Endodermal cell (in vitro differentiated cells): ENCODE data around the gene TMEM123. TPM values are rescaled to one million over a fixed set of nuclear protein-coding genes. Genes with fewer than 3 reads are reported as not detected.

Source experiments
- DNase-seq: peaks from one replicate; pipeline ENCODE4 v3.0.0-alpha.2; 2017
- H3K27ac ChIP-seq: 2 replicates; pipeline ENCODE4 v1.5.1; 2013; ENCODE audit warnings: mild to moderate bottlenecking, low read depth, low read length, moderate library complexity
- H3K27me3 ChIP-seq: 2 replicates; pipeline ENCODE4 v1.6.1; 2013; ENCODE audit warnings: mild to moderate bottlenecking, low read length, moderate library complexity; ENCODE audit not compliant: insufficient read depth, control insufficient read depth, poor library complexity, severe bottlenecking
- H3K36me3 ChIP-seq: 2 replicates; pipeline ENCODE4 v1.7.0; 2013; ENCODE audit warnings: mild to moderate bottlenecking, low read length, moderate library complexity; ENCODE audit not compliant: control insufficient read depth, insufficient read depth
- H3K4me1 ChIP-seq: one replicate; pipeline ENCODE4 v1.7.0; 2013; ENCODE audit warnings: low read length; ENCODE audit not compliant: control insufficient read depth, insufficient read depth
- H3K4me3 ChIP-seq: 2 replicates; pipeline ENCODE4 v1.5.1; 2013; ENCODE audit warnings: mild to moderate bottlenecking, low read length, moderate library complexity
- H3K9ac ChIP-seq: 2 replicates; pipeline ENCODE4 v1.6.1; 2013; ENCODE audit warnings: mild to moderate bottlenecking, low read length, moderate library complexity; ENCODE audit not compliant: poor library complexity, severe bottlenecking; ENCODE audit errors: extremely low read depth
- H3K9me3 ChIP-seq: 2 replicates; pipeline ENCODE4 v1.6.1; 2013; ENCODE audit warnings: mild to moderate bottlenecking, low read length, moderate library complexity; ENCODE audit not compliant: control insufficient read depth
- H3K27ac Mint-ChIP-seq: 2 replicates; pipeline ENCODE4 v1.8.0; 2020; ENCODE audit warnings: mixed read lengths
- H3K27me3 Mint-ChIP-seq: 2 replicates; pipeline ENCODE4 v1.8.0; 2021; ENCODE audit warnings: mild to moderate bottlenecking, mixed read lengths; ENCODE audit not compliant: insufficient read depth
- H3K36me3 Mint-ChIP-seq: 2 replicates; pipeline ENCODE4 v1.8.0; 2020; ENCODE audit warnings: low read depth, mixed read lengths
- H3K4me1 Mint-ChIP-seq: 2 replicates; pipeline ENCODE4 v1.8.0; 2020; ENCODE audit warnings: mixed read lengths
- H3K4me3 Mint-ChIP-seq: 2 replicates; pipeline ENCODE4 v1.8.0; 2020; ENCODE audit warnings: mild to moderate bottlenecking, moderate library complexity, mixed read lengths
- H3K9me3 Mint-ChIP-seq: 2 replicates; pipeline ENCODE4 v1.8.0; 2020; ENCODE audit warnings: mild to moderate bottlenecking, mixed read lengths
- CTCF ChIP-seq: fragments of 200-600 bp; sonication (generic); conservative IDR thresholded peaks from 2 replicates; pipeline ENCODE4 v1.5.0; 2021; ENCODE audit warnings: antibody characterized with exemption, mild to moderate bottlenecking
- WGBS, 2 experiments: methylation state at CpG; one replicate each; pipeline versions ENCODE4 v1.1.5 to v1.1.7; 2013; ENCODE audit warnings: missing lambda C conversion rate in 2 of 2, mixed read lengths in 1 of 2; ENCODE audit not compliant: insufficient coverage in 1 of 2, insufficient read length in 1 of 2; 5-methylcytosine and 5-hydroxymethylcytosine counted together
- total RNA-seq, 2 donors: library from RNA; stranded (reverse); fragmentation: NEBNext Ultra II Directional in 1 of 2; extraction: Animal tissue kit (Norgen Biotek cat#: 25700) in 1 of 2; gene quantifications; 2 replicates in 1 of 2; 3 replicates in 1 of 2; pipeline ENCODE4 v1.2.1, GENCODE V29; 2021

The TMEM123 gene
- total RNA-seq, 2 donors from 2014 or later, result 216 to 256 TPM

GRCh38 chr11:102347462-102348370 is 104.8 kb downstream of the TMEM123 start:
- DNase-seq, result peak; percentile 48
- H3K36me3 Mint-ChIP-seq, result peaks cover 25% of the 10 kb centered on the region
- Histone ChIP-seq H3K27me3 (no peaks in the 10 kb centered on the region), H3K27ac (peak overlapping the region; percentile 92), H3K9ac (peak overlapping the region; percentile 95), H3K36me3 (peaks cover 21% of the 10 kb centered on the region), H3K4me3 (peak overlapping the region; percentile 96), H3K4me1 (peaks cover 3% of the 10 kb centered on the region), H3K9me3 (no peaks in the 10 kb centered on the region)
- no peak for TF ChIP-seq CTCF
- H3K9me3 Mint-ChIP-seq, result no peaks in the 10 kb centered on the region
- peaks cover 26% of the 10 kb centered on the region for H3K4me1 Mint-ChIP-seq
- no peaks in the 10 kb centered on the region for H3K27me3 Mint-ChIP-seq
- H3K4me3 Mint-ChIP-seq, result peak overlapping the region; percentile 92
- peak overlapping the region; percentile 95 for H3K27ac Mint-ChIP-seq
- 2 to 3% methylated on average over 21 to 31 of the region's 33 CpGs for WGBS, 2 experiments

- Histone ChIP-seq H3K9ac (peak within 1 kb of the TSS; percentile 95), H3K27me3 (no peaks in the 10 kb centered on the region), H3K4me1 (peaks cover 3% of the 10 kb centered on the region), H3K36me3 (peaks cover 20% of the 10 kb centered on the region), H3K9me3 (no peaks in the 10 kb centered on the region), H3K4me3 (peak within 1 kb of the TSS; percentile 96), H3K27ac (peak within 1 kb of the TSS; percentile 92)
- DNase-seq, result peak; percentile 97
- TF ChIP-seq CTCF, result peak; percentile 80
- peaks cover 28% of the 10 kb centered on the region for H3K4me1 Mint-ChIP-seq
- peak within 1 kb of the TSS; percentile 92 for H3K4me3 Mint-ChIP-seq
- H3K36me3 Mint-ChIP-seq, result peaks cover 21% of the 10 kb centered on the region
- WGBS, 2 experiments, result 0% methylated on average over 50 to 77 of the region's 77 CpGs
- H3K27me3 Mint-ChIP-seq, result no peaks in the 10 kb centered on the region
- H3K27ac Mint-ChIP-seq, result peak within 1 kb of the TSS; percentile 97
- no peaks in the 10 kb centered on the region for H3K9me3 Mint-ChIP-seq
Observed at GRCh38 chr11:102346748-102347461, 105.7 kb downstream of the TMEM123 start, which contains the start of gene BIRC2. BIRC2 (plus strand) TSS chr11:102347214; CDS start chr11:102349855, 2,641 bp downstream.

GRCh38 chr11:102346456-102346747 is 106.2 kb downstream of the TMEM123 start:
- DNase-seq, result no peak
- H3K9me3 Mint-ChIP-seq, result no peaks in the 10 kb centered on the region
- no peaks in the 10 kb centered on the region for H3K27me3 Mint-ChIP-seq
- H3K4me1 Mint-ChIP-seq, result peaks cover 29% of the 10 kb centered on the region
- H3K27ac ChIP-seq, result peak overlapping the region; percentile 74
- no peaks in the 10 kb centered on the region for H3K9me3 ChIP-seq
- peak overlapping the region; percentile 96 for H3K4me3 ChIP-seq
- H3K4me3 Mint-ChIP-seq, result peak overlapping the region; percentile 92
- H3K4me1 ChIP-seq, result peaks cover 3% of the 10 kb centered on the region
- no peak for TF ChIP-seq CTCF
- peak overlapping the region; percentile 95 for H3K9ac ChIP-seq
- H3K36me3 ChIP-seq, result peaks cover 16% of the 10 kb centered on the region
- peaks cover 17% of the 10 kb centered on the region for H3K36me3 Mint-ChIP-seq
- H3K27ac Mint-ChIP-seq, result peak overlapping the region; percentile 97
- H3K27me3 ChIP-seq, result no peaks in the 10 kb centered on the region
- 6 to 9% methylated on average over 5 of the region's 5 CpGs for WGBS, 2 experiments

Other genes starting within 250 kb of the TMEM123 start
- gene BIRC3, start 135.3 kb downstream of the TMEM123 start, total RNA-seq, result under 1 TPM; 0.04 to 0.07 TPM
- 10 to 100 TPM; 45.4 to 55.3 TPM for gene BIRC2, start 105.6 kb downstream of the TMEM123 start, total RNA-seq
- gene MMP7, start 78.0 kb upstream of the TMEM123 start, total RNA-seq, result not detected
- gene MMP20, start 172.6 kb upstream of the TMEM123 start, total RNA-seq, result not detected